Measurements from ENCODE around the gene SMAD5.

GRCh38 chr5:136192015-136192525 is 59.4 kb downstream of the SMAD5 start:
- TF ChIP-seq POLR2A (IDR thresholded peaks at IDR 0.05) (no peak), CTCF (IDR thresholded peaks at IDR 0.05) (no peak), POLR2AphosphoS5 (IDR thresholded peaks at IDR 0.05) (no peak), EP300 (IDR thresholded peaks at IDR 0.05) (no peak)
